Endothelial cell of umbilical vein (primary cell): ENCODE results near the gene LRRC23.

Experiments used
- EZH2 ChIP-seq: IDR thresholded peaks from 2 replicates; pipeline ENCODE4 v1.6.1; 2012; ENCODE audit warnings: borderline replicate concordance, low read depth, mild to moderate bottlenecking, moderate library complexity, low read length, inconsistent platforms; ENCODE audit not compliant: severe bottlenecking
- POLR2A ChIP-seq: IDR thresholded peaks from 2 replicates; pipeline ENCODE4 v1.6.1; 2012; ENCODE audit warnings: low read depth, mild to moderate bottlenecking, control low read depth, low read length
- POLR2AphosphoS5 ChIP-seq: IDR thresholded peaks from 2 replicates; pipeline ENCODE4 v1.6.1; 2012; ENCODE audit warnings: low read depth, mild to moderate bottlenecking, control low read depth, low read length, moderate library complexity; ENCODE audit not compliant: insufficient read depth
- TF ChIP-seq, protein P1 (sequence below), 2 donors: IDR thresholded peaks; 1 replicate in 1 of 2; 2 replicates in 1 of 2; pipeline ENCODE4 v1.5.1; 2011; ENCODE audit warnings: low read length in 2 of 2, mild to moderate bottlenecking in 2 of 2, moderate library complexity in 2 of 2, control low read depth in 1 of 2, inconsistent platforms in 1 of 2, low read depth in 1 of 2; ENCODE audit not compliant: insufficient read depth in 1 of 2; ENCODE audit errors: extremely low read depth in 1 of 2
- TF ChIP-seq, protein P2 (sequence below): IDR thresholded peaks from 2 replicates; pipeline ENCODE4 v1.6.1; 2011; ENCODE audit not compliant: insufficient read depth, insufficient read length

DNA sequence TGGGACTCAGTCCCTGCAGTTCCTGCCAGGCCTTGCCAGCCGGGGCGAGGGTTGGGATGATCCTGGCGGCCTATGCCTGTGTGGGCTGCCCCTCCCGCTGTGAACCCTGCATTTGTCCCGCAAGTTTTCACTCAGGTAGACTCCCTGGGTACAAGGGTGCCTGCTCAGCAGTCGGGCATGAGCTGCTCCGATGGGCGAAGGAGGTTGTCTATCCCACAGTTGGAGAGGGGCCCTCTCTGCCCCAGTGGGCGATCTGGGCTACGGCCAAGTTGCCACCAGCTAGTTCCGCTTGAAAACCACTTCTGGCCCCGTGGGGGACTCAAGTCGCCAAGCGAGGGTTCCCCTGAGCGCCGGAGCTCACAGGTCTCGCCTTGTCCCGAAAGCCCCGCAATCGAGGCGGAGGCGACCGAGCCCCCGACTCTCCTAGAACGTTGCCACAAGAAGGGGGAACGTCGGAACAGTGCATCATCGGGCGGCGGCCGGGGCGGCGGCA is 37.7 kb upstream of the LRRC23 start:
- TF ChIP-seq, protein P1, sequence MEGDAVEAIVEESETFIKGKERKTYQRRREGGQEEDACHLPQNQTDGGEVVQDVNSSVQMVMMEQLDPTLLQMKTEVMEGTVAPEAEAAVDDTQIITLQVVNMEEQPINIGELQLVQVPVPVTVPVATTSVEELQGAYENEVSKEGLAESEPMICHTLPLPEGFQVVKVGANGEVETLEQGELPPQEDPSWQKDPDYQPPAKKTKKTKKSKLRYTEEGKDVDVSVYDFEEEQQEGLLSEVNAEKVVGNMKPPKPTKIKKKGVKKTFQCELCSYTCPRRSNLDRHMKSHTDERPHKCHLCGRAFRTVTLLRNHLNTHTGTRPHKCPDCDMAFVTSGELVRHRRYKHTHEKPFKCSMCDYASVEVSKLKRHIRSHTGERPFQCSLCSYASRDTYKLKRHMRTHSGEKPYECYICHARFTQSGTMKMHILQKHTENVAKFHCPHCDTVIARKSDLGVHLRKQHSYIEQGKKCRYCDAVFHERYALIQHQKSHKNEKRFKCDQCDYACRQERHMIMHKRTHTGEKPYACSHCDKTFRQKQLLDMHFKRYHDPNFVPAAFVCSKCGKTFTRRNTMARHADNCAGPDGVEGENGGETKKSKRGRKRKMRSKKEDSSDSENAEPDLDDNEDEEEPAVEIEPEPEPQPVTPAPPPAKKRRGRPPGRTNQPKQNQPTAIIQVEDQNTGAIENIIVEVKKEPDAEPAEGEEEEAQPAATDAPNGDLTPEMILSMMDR (IDR thresholded peaks at IDR 0.05; ENCODE audit: extremely low read depth in 1 of 2, insufficient read depth in 1 of 2, low read depth in 1 of 2, low read length in 2 of 2), result no peak
- TF ChIP-seq POLR2A (no peak), POLR2AphosphoS5 (no peak), EZH2 (no peak)
- TF ChIP-seq, protein P2, sequence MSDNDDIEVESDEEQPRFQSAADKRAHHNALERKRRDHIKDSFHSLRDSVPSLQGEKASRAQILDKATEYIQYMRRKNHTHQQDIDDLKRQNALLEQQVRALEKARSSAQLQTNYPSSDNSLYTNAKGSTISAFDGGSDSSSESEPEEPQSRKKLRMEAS, result no peak
